ENCODE results near the gene PRLR. TPM values are rescaled to one million over a fixed set of nuclear protein-coding genes. Genes with fewer than 3 reads are reported as not detected.
"Not testable (repeated sequence)": the region's sequence is repeated elsewhere in the genome, so short reads cannot be mapped to it uniquely, and the experiment has no call there.

Gene PRLR
- total RNA-seq, 1 experiment from 2014 or later, result 2.5 TPM

DNA sequence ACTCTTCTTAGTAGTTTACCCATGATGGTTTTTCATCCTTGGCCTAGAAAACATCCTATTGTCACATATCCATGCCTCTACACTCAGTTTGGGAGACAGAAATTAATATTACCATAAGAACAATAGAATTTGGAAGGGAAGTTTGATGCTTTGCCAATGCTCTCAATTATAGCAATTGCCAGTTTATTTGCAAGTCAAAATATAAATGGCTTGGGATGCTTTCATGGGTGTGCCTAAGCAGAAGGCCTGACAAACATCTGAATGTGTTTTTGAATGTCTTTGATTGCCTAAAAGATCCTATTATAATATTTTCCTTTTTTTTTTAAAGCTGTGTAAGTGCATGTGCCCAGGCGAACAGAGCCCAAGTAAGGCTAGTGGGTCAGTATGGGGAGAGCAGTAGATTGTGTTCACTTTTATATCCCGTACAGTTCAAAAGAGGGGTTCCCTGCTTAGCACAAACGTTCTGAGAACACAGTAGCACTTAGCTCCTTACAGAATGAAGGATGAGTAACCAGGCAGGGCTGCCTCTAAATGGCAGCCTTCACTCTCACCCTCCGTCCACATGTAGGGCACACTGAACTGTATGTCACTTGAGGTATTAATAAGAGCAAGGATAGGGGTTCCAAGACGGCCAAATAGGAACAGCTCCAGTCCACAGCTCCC is 126.5 kb downstream of the PRLR start:
- H3K27me3 ChIP-seq (ENCODE audit: insufficient read depth, low read length), result no peaks in the 10 kb centered on the region

DNA sequence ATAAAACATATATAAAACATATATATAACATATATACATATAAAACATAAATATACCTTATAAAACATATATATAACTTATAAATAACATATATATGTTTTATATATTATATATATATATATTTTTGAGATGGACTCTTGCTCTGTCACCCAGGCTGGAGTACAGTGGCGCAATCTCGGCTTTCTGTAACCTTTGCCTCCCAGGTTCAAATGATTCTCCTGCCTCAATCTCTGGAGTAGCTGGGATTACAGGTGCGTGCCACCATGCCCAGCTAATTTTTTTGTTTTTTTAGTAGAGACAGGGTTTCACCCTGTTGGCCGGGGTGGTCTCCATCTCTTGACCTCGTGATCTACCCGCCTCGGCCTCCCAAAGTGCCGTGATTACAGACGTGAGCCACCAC is 128.6 kb downstream of the PRLR start:
- not testable (repeated sequence) for H3K36me3 Mint-ChIP-seq (ENCODE audit: insufficient read depth in 1 of 3, low read depth in 3 of 3); H3K9me3 ChIP-seq (ENCODE audit: control insufficient read depth, low read depth, low read length); H2BK20ac ChIP-seq (ENCODE audit: low read depth, low read length, poor library complexity, severe bottlenecking); H2BK15ac ChIP-seq (ENCODE audit: low read depth, low read length); H3K4me1 ChIP-seq (ENCODE audit: insufficient read depth, low read length); H3K9me3 Mint-ChIP-seq; H3K14ac ChIP-seq (ENCODE audit: insufficient read depth, low read length); H4K20me1 ChIP-seq (ENCODE audit: control insufficient read depth, insufficient read depth, insufficient read length); H3K4me2 ChIP-seq (ENCODE audit: insufficient read depth, insufficient read length, low read length); H3K18ac ChIP-seq (ENCODE audit: insufficient read length, low read depth, low read length); H3K9ac ChIP-seq (ENCODE audit: extremely low read depth, insufficient read length, low read length); H3K4ac ChIP-seq (ENCODE audit: low read depth, low read length); H2AK5ac ChIP-seq (ENCODE audit: insufficient read length, low read length); H3K27ac Mint-ChIP-seq; H4K91ac ChIP-seq (ENCODE audit: insufficient read length, low read depth, low read length); DNase-seq; H2BK120ac ChIP-seq (ENCODE audit: low read depth, low read length, poor library complexity, severe bottlenecking); H3K27me3 Mint-ChIP-seq (ENCODE audit: low read depth); H3K27me3 ChIP-seq (ENCODE audit: insufficient read depth, low read length); H4K5ac ChIP-seq (ENCODE audit: insufficient read length, low read depth, low read length); H3K23me2 ChIP-seq (ENCODE audit: insufficient read length, low read depth, low read length, poor library complexity, severe bottlenecking); H3K56ac ChIP-seq (ENCODE audit: insufficient read length, low read depth, low read length); H4K8ac ChIP-seq (replicated peaks; ENCODE audit: insufficient read length, low read depth, low read length); H3K79me1 ChIP-seq (ENCODE audit: insufficient read depth, low read depth, low read length, poor library complexity, severe bottlenecking); H2AFZ ChIP-seq (ENCODE audit: low read length); H3K79me2 ChIP-seq (ENCODE audit: insufficient read depth, low read length); H3T11ph ChIP-seq (ENCODE audit: low read length); H3K4me3 Mint-ChIP-seq; H2BK5ac ChIP-seq (ENCODE audit: insufficient read length, low read length); H3K23ac ChIP-seq (ENCODE audit: insufficient read length, low read depth, low read length); H3K27ac ChIP-seq (ENCODE audit: insufficient read length, low read depth, low read length); H2BK12ac ChIP-seq (ENCODE audit: insufficient read length, low read depth, low read length)
- H3K4me1 Mint-ChIP-seq, result peaks cover 6 to 12% of the 10 kb centered on the region in 2 experiments
- whole genome bisulfite sequencing (ENCODE audit: extremely low coverage, insufficient read length, low lambda C conversion rate), result no CpG with 5 or more reads among the region's 9 CpGs

More for the DNA sequence above, 126.5 kb downstream of the PRLR start:
- Mint-ChIP-seq H3K4me3 (no peak overlapping the region), H3K27ac (no peak overlapping the region), H3K9me3 (peaks cover 5 to 10% of the 10 kb centered on the region in 2 experiments; a peak in 4 of 5 replicates), H3K27me3 (ENCODE audit: low read depth) (peaks cover 7% of the 10 kb centered on the region), H3K36me3 (ENCODE audit: insufficient read depth in 1 of 3, low read depth in 3 of 3) (peaks cover 0 to 3% (median 0%) of the 10 kb centered on the region in 3 experiments; a peak in 1 of 7 replicates), H3K4me1 (peaks cover 6 to 12% of the 10 kb centered on the region in 2 experiments)
- no peak overlapping the region for H2BK15ac ChIP-seq (ENCODE audit: low read depth, low read length)
- no peak overlapping the region for H2BK20ac ChIP-seq (ENCODE audit: low read depth, low read length, poor library complexity, severe bottlenecking)
- H3K23me2 ChIP-seq (ENCODE audit: insufficient read length, low read depth, low read length, poor library complexity, severe bottlenecking), result no peaks in the 10 kb centered on the region
- DNase-seq, result no peak
- no peak overlapping the region for H2BK12ac ChIP-seq (ENCODE audit: insufficient read length, low read depth, low read length)
- H3K23ac ChIP-seq (ENCODE audit: insufficient read length, low read depth, low read length), result no peak overlapping the region
- H3K9ac ChIP-seq (ENCODE audit: extremely low read depth, insufficient read length, low read length), result no peak overlapping the region
- H3T11ph ChIP-seq (ENCODE audit: low read length), result no peak overlapping the region
- H4K5ac ChIP-seq (ENCODE audit: insufficient read length, low read depth, low read length), result no peak overlapping the region
- H3K4me1 ChIP-seq (ENCODE audit: insufficient read depth, low read length), result no peaks in the 10 kb centered on the region; the same call in 1 of the 2 replicates
- H2BK120ac ChIP-seq (ENCODE audit: low read depth, low read length, poor library complexity, severe bottlenecking), result no peak overlapping the region
- H2AK5ac ChIP-seq (ENCODE audit: insufficient read length, low read length), result no peak overlapping the region
- TF ChIP-seq CTCF (conservative IDR thresholded peaks at IDR 0.05), result no peak
- no peak overlapping the region for H3K4me2 ChIP-seq (ENCODE audit: insufficient read depth, insufficient read length, low read length)
- H2BK5ac ChIP-seq (ENCODE audit: insufficient read length, low read length), result no peak overlapping the region
- H3K79me1 ChIP-seq (ENCODE audit: insufficient read depth, low read depth, low read length, poor library complexity, severe bottlenecking), result no peaks in the 10 kb centered on the region
- H3K9me3 ChIP-seq (ENCODE audit: control insufficient read depth, low read depth, low read length), result no peaks in the 10 kb centered on the region
- no peak overlapping the region for H3K27ac ChIP-seq (ENCODE audit: insufficient read length, low read depth, low read length)
- no peak overlapping the region for H3K14ac ChIP-seq (ENCODE audit: insufficient read depth, low read length)
- H3K18ac ChIP-seq (ENCODE audit: insufficient read length, low read depth, low read length), result no peak overlapping the region
- no peak overlapping the region for H4K8ac ChIP-seq (replicated peaks; ENCODE audit: insufficient read length, low read depth, low read length)
- no peak overlapping the region for H3K56ac ChIP-seq (ENCODE audit: insufficient read length, low read depth, low read length)
- H2AFZ ChIP-seq (ENCODE audit: low read length), result no peak overlapping the region
- H3K79me2 ChIP-seq (ENCODE audit: insufficient read depth, low read length), result no peaks in the 10 kb centered on the region
- H4K20me1 ChIP-seq (ENCODE audit: control insufficient read depth, insufficient read depth, insufficient read length), result no peaks in the 10 kb centered on the region
- WGBS (ENCODE audit: extremely low coverage, insufficient read length, low lambda C conversion rate), result no CpG with 5 or more reads among the region's 5 CpGs
- H3K4ac ChIP-seq (ENCODE audit: low read depth, low read length), result no peak overlapping the region
- H4K91ac ChIP-seq (ENCODE audit: insufficient read length, low read depth, low read length), result no peak overlapping the region
